GM12892 (cell line): ENCODE measurements around the gene FCSK.

Experiments used
- DNase-seq: peaks from one replicate; pipeline ENCODE4 v3.0.0; 2011; ENCODE audit not compliant: insufficient read length
- FAIRE-seq: peaks from 2 replicates; lab custom pipeline; 2011; peaks lifted over from hg19 to GRCh38; lab: Jason Lieb, UNC
- POLR2A ChIP-seq: IDR thresholded peaks from 2 replicates; pipeline ENCODE4 v1.6.1; 2011; ENCODE audit warnings: low read depth, low read length, control low read depth
- POLR2AphosphoS5 ChIP-seq: IDR thresholded peaks from 2 replicates; pipeline ENCODE4 v1.6.1; 2011; ENCODE audit warnings: low read depth, low read length, control low read depth
- TAF1 ChIP-seq: IDR thresholded peaks from 2 replicates; pipeline ENCODE4 v1.6.1; 2011; ENCODE audit warnings: low read depth, mild to moderate bottlenecking, control low read depth, low read length, borderline replicate concordance

FCSK gene

GRCh38 chr16:70527315-70527996 is 73.1 kb downstream of the FCSK start:
- FAIRE-seq (no peak), DNase-seq (no peak)
- TF ChIP-seq POLR2AphosphoS5 (no peak), POLR2A (no peak), TAF1 (no peak)

GRCh38 chr16:70529051-70529777 is 74.8 kb downstream of the FCSK start:
- no peak for TF ChIP-seq POLR2A
- TF ChIP-seq POLR2AphosphoS5 = no peak
- no peak for TF ChIP-seq TAF1
- FAIRE-seq (no peak), DNase-seq (no peak)
